WERI-Rb-1 (cell line): ENCODE results near the gene WFDC1.

Experiments used
- DNase-seq: peaks from one replicate; pipeline ENCODE4 v3.0.0-alpha.2; 2020
- H3K27ac ChIP-seq: fragments of 250-450 bp; sonication (Bioruptor Pico); 2 replicates; pipeline ENCODE4 v1.5.1; 2020; ENCODE audit warnings: mild to moderate bottlenecking, moderate library complexity
- H3K27me3 ChIP-seq: fragments of 250-450 bp; sonication (Bioruptor Pico); 2 replicates; pipeline ENCODE4 v1.5.1; 2021; ENCODE audit warnings: mild to moderate bottlenecking, low read depth, moderate library complexity; ENCODE audit not compliant: insufficient read depth, severe bottlenecking
- H3K36me3 ChIP-seq: fragments of 250-450 bp; sonication (Bioruptor Pico); 2 replicates; pipeline ENCODE4 v1.5.1; 2020; ENCODE audit warnings: mild to moderate bottlenecking, moderate library complexity
- H3K4me3 ChIP-seq: 2 replicates; pipeline ENCODE4 v1.5.1; 2011; ENCODE audit warnings: low read depth, mild to moderate bottlenecking, control low read depth, low read length
- H3K9me3 ChIP-seq: fragments of 250-450 bp; sonication (Bioruptor Pico); 2 replicates; pipeline ENCODE4 v1.5.1; 2021; ENCODE audit warnings: mild to moderate bottlenecking, moderate library complexity; ENCODE audit not compliant: severe bottlenecking
- TF ChIP-seq, protein P1 (sequence below): IDR thresholded peaks from 2 replicates; pipeline ENCODE4 v1.5.1; 2011; ENCODE audit warnings: low read depth, mild to moderate bottlenecking, control low read depth, inconsistent platforms, low read length

WFDC1 gene

DNA sequence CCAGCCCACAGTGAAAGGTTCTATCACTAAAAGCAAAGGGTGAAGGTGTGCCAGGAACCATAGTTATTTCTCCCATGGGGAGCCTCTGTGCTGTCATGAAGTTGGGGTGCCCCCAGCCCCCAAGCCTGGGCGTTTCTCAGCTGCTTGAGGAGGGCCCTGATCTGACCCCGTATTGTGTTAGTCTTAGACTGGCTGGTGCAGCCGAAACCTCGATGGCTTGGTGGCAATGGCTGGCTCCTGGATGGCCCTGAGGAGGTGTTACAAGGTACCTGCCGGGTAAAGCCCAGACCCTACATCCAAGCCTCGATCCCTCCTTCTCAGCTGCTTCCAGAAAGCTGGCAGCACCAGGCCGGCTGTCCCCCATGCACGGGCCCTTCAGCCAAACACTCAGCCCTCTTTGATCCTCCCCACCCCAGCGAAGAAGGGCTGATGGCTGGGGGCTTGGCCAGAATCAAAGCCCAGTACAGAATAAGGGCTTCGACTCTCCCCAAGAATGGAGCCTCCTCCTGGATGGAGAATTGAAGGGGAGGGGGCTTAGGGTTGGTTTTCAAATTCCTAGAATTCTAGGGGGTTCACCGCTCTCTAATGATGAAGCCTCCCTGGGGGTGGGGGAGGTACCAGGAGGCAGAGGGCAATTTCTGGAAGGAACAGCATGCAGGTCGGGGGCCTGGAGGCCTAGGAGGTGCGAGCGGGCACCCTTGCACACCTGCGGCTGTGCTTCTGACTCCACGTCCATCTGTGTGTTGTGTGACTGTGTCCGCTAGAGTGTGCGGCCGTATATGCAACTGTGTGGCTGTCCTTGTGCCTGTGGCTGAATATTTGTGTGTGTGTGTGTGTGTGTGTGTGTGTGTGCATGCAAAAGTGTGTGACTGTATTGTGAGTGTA, 23.7 kb downstream of the WFDC1 start:
- Histone ChIP-seq H3K4me3 (no peak overlapping the region), H3K27me3 (no peaks in the 10 kb centered on the region), H3K36me3 (no peaks in the 10 kb centered on the region), H3K9me3 (no peaks in the 10 kb centered on the region), H3K27ac (no peak overlapping the region)
- TF ChIP-seq, protein P1, sequence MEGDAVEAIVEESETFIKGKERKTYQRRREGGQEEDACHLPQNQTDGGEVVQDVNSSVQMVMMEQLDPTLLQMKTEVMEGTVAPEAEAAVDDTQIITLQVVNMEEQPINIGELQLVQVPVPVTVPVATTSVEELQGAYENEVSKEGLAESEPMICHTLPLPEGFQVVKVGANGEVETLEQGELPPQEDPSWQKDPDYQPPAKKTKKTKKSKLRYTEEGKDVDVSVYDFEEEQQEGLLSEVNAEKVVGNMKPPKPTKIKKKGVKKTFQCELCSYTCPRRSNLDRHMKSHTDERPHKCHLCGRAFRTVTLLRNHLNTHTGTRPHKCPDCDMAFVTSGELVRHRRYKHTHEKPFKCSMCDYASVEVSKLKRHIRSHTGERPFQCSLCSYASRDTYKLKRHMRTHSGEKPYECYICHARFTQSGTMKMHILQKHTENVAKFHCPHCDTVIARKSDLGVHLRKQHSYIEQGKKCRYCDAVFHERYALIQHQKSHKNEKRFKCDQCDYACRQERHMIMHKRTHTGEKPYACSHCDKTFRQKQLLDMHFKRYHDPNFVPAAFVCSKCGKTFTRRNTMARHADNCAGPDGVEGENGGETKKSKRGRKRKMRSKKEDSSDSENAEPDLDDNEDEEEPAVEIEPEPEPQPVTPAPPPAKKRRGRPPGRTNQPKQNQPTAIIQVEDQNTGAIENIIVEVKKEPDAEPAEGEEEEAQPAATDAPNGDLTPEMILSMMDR, result no peak
- DNase-seq, result no peak

DNA sequence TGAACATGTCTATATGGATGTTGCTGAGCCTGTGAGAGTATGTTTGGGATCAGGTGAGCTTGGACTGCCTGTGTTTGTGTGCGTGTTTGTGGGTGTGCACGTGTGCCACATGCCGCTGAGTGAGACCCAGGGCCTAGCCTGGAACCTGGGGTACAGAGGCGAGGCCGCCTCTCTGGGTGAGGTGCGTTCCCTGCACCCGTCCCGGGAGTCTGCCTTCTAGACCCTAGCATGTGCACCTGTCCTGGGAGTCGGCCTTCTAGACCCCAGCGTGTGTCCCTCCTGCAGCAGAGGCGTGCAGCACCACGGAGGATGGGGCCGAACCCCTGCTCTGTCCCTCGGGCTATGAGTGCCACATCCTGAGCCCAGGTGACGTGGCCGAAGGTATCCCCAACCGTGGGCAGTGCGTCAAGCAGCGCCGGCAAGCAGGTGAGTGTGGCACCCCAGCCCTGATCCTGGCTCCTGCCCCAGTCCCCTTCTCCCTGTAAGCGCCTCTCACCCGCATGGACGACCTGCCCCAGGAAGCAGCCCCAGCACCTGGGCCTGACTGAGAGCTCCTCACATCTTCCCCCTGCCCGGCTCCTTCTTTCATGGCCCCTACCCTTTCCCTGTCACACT, 24.6 kb downstream of the WFDC1 start:
- Histone ChIP-seq H3K36me3 (no peaks in the 10 kb centered on the region), H3K27ac (no peak overlapping the region)
- TF ChIP-seq, protein P1, result no peak

DNA sequence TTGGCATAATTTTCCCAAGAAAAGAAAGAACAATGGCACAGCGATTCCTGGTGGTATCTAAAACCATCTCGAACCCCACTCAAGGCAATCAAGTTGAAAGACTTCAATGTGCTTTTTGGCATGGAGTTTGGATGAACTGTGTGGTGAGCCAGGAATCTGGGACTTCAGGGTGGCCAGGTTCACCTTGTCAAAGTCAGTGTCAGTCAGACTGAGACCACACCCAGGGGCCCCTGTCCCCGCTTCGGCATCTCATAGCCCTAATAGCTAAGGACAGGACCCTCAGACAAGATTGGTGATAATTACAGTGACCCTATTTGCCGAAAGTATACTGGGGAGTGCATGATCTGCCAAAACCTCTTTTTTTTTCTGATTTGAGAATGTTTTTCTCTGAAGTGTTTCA, 25.8 kb downstream of the WFDC1 start:
- no peak for DNase-seq
- no peaks in the 10 kb centered on the region for H3K9me3 ChIP-seq
- TF ChIP-seq, protein P1, result no peak
- H3K27me3 ChIP-seq, result no peaks in the 10 kb centered on the region
- H3K27ac ChIP-seq, result no peak overlapping the region
- H3K36me3 ChIP-seq, result no peaks in the 10 kb centered on the region
- H3K4me3 ChIP-seq, result no peak overlapping the region

More for the DNA sequence above, 24.6 kb downstream of the WFDC1 start:
- Histone ChIP-seq H3K27me3 (no peaks in the 10 kb centered on the region), H3K4me3 (no peak overlapping the region), H3K9me3 (no peaks in the 10 kb centered on the region)
- DNase-seq, result no peak

DNA sequence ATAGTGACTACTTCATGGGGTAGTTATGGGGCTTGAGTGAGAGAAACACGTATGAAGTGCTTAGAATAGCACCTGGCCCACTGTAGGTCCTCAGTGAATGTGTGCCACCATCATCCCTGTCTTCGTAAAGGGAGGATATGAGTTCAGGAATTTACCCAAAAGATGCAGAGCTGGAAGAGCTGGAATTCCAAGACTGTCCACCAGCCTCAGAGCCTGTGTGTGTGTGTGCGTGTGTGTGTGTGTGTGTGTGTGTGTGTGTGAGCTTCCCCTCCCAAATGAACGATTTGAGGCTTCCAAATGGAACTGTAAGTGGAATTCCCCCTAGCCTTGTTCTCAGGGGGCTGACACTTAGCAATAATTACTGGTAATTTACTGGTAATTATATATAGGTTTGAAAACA, 27.3 kb downstream of the WFDC1 start:
- no peaks in the 10 kb centered on the region for H3K9me3 ChIP-seq
- H3K4me3 ChIP-seq, result no peak overlapping the region
- H3K27ac ChIP-seq, result no peak overlapping the region
- DNase-seq, result no peak
- H3K27me3 ChIP-seq, result no peaks in the 10 kb centered on the region
- TF ChIP-seq, protein P1, result no peak
- no peaks in the 10 kb centered on the region for H3K36me3 ChIP-seq

DNA sequence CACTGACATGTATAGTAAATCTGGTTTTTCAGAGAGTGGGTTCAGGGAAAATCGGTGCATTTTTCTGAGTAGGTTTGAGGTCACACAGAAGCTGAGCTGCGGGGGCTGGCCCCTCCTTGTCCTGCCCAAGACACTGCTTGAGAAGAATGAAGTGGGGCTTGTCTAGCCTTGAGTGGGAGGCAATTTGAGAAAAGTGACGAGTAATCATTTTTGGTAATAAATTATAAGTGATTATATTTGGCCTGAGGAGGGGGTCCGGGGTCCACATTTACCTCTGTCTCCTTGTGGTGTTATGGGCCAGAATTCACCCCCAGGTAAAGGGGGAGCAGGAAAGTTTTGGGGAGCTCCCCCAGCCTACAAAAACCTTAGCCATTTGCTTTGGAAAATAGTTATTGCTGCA, 28.1 kb downstream of the WFDC1 start:
- Histone ChIP-seq H3K9me3 (no peaks in the 10 kb centered on the region), H3K27ac (no peak overlapping the region), H3K36me3 (no peaks in the 10 kb centered on the region), H3K27me3 (no peaks in the 10 kb centered on the region), H3K4me3 (no peak overlapping the region)
- TF ChIP-seq, protein P1, result no peak
- no peak for DNase-seq
